Measurements from ENCODE around the gene MRNIP.

MRNIP gene

DNA sequence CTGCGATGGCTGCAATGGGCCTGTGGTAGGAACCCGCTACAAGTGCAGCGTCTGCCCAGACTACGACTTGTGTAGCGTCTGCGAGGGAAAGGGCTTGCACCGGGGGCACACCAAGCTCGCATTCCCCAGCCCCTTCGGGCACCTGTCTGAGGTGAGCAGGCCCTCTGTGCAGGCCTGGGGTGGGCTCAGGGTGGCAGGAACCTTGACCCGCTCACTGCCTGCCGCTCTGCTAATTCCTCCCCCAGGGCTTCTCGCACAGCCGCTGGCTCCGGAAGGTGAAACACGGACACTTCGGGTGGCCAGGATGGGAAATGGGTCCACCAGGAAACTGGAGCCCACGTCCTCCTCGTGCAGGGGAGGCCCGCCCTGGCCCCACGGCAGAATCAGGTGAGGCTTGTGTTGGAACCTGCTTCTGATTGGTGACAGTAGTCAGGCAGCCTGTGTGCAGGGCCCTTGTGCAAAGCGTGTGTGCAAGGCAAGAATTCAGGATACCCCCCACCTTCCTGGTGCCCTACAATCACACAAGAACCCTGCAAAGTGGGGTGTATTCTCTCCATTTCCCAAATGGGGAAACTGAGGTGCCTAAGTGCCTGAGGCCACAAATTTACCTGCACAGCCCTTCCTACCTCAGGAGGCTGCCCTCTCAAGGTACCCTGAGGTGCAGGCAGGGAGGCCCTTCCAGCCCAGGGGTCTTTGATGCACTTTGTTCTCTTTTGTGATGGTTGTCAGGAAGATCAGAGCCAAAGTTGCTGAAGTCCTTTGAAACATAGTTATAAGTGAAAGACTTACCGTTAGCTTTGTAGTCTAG is 34.5 kb downstream of the MRNIP start:
- H3K27me3 ChIP-seq (ENCODE audit: control insufficient read depth in 1 of 2, insufficient read depth in 2 of 2, low read length in 2 of 2), result no peaks in the 10 kb centered on the region
- peak overlapping the region in 1 of 2 donors; percentile 33 for H3K9ac ChIP-seq (ENCODE audit: low read depth in 1 of 2, low read length in 2 of 2)
- H3K4me1 ChIP-seq (ENCODE audit: control insufficient read depth in 1 of 2, insufficient read depth in 2 of 2, low read length in 2 of 2), result peaks cover 61 to 75% of the 10 kb centered on the region in 2 donors
- no peaks in the 10 kb centered on the region for H3K9me3 ChIP-seq (ENCODE audit: control insufficient read depth in 1 of 2, low read length in 2 of 2)
- H3K27ac ChIP-seq (ENCODE audit: low read depth, low read length), result no peak overlapping the region
- H3K4me3 ChIP-seq (ENCODE audit: low read depth in 1 of 2, low read length in 2 of 2), result no peak overlapping the region
- H3K36me3 ChIP-seq (ENCODE audit: control insufficient read depth in 1 of 2, insufficient read depth in 2 of 2, low read length in 2 of 2), result peaks cover 46 to 63% of the 10 kb centered on the region in 2 donors

- Histone ChIP-seq H3K4me3 (ENCODE audit: low read depth in 1 of 2, low read length in 2 of 2) (peak overlapping the region; percentile 88 to 93), H3K36me3 (ENCODE audit: control insufficient read depth in 1 of 2, insufficient read depth in 2 of 2, low read length in 2 of 2) (peaks cover 41 to 49% of the 10 kb centered on the region in 2 donors), H3K9me3 (ENCODE audit: control insufficient read depth in 1 of 2, low read length in 2 of 2) (no peaks in the 10 kb centered on the region), H3K27me3 (ENCODE audit: control insufficient read depth in 1 of 2, insufficient read depth in 2 of 2, low read length in 2 of 2) (no peaks in the 10 kb centered on the region), H3K9ac (ENCODE audit: low read depth in 1 of 2, low read length in 2 of 2) (peak overlapping the region; percentile 18 to 98), H3K4me1 (ENCODE audit: control insufficient read depth in 1 of 2, insufficient read depth in 2 of 2, low read length in 2 of 2) (peaks cover 64 to 83% of the 10 kb centered on the region in 2 donors), H3K27ac (ENCODE audit: low read depth, low read length) (no peak overlapping the region)
Observed at GRCh38 chr5:179822444-179822990, 36.1 kb downstream of the MRNIP start.

DNA sequence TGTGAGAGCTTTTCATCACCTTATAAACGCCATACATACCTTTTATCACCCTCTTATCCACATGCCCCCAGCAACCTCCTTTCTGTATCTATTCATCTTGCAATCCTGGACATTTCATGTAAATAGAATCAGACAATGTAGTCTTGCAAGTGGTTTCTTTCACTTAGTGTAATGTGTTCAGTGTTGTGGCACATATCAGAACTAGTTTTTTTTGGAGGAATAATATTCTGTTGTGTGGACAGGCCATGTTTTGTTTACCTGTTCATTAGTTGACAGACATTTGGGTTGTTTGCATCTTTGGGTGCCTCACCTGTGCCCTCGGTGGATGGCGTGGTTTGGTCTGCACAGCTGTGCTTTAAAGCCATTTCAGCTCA is 36.6 kb downstream of the MRNIP start:
- Histone ChIP-seq H3K4me1 (ENCODE audit: control insufficient read depth in 1 of 2, insufficient read depth in 2 of 2, low read length in 2 of 2) (peaks cover 60 to 82% of the 10 kb centered on the region in 2 donors), H3K27ac (ENCODE audit: low read depth, low read length) (no peak overlapping the region), H3K36me3 (ENCODE audit: control insufficient read depth in 1 of 2, insufficient read depth in 2 of 2, low read length in 2 of 2) (peaks cover 39 to 45% of the 10 kb centered on the region in 2 donors)

DNA sequence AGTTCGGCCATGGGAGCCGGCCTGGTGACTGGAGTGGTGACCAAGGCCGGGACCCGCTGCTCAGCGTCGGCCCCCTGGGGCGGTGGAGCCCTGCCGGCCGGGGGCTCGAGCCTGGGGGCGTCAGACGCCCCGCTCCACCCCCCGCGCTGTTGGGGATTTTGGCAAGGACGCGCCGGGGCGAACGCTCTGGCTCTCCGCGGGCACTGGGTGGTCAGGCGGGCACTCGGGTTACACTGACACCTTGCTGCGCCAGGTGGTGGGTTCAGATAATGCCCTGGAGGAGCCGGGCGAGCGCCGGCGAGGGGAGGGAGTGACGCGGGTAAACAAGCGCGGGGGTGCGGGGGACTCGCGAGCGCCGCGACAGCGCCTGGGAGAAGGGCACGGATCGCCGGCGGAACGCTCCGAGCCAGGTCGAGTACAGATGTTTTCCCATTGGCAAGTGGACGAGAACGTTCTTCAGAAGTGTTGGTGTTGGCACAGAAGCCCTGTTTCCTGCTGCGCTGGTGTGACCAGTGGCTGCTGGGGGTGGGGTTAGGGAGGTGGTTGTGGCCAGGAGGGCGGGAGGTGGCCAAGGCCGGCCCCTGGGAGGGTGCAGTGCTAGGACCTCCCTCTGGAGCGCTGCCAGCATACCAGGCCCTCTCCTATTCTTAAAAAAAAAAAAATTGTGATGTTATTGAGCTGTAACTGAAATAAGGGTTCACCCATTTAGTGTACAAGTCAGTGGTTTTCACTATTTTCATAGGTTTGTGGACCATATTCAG is 37.1 kb downstream of the MRNIP start:
- peaks cover 36 to 39% of the 10 kb centered on the region in 2 donors for H3K36me3 ChIP-seq (ENCODE audit: control insufficient read depth in 1 of 2, insufficient read depth in 2 of 2, low read length in 2 of 2)
- peaks cover 55 to 77% of the 10 kb centered on the region in 2 donors for H3K4me1 ChIP-seq (ENCODE audit: control insufficient read depth in 1 of 2, insufficient read depth in 2 of 2, low read length in 2 of 2)
- peak overlapping the region; percentile 88 to 93 for H3K4me3 ChIP-seq (ENCODE audit: low read depth in 1 of 2, low read length in 2 of 2)
- peak overlapping the region; percentile 93 to 98 for H3K9ac ChIP-seq (ENCODE audit: low read depth in 1 of 2, low read length in 2 of 2)
- no peaks in the 10 kb centered on the region for H3K27me3 ChIP-seq (ENCODE audit: control insufficient read depth in 1 of 2, insufficient read depth in 2 of 2, low read length in 2 of 2)
- no peaks in the 10 kb centered on the region for H3K9me3 ChIP-seq (ENCODE audit: control insufficient read depth in 1 of 2, low read length in 2 of 2)
- H3K27ac ChIP-seq (ENCODE audit: low read depth, low read length), result peak overlapping the region; percentile 99

More for the DNA sequence above, 36.6 kb downstream of the MRNIP start:
- Histone ChIP-seq H3K4me3 (ENCODE audit: low read depth in 1 of 2, low read length in 2 of 2) (peak overlapping the region; percentile 88 to 93), H3K9me3 (ENCODE audit: control insufficient read depth in 1 of 2, low read length in 2 of 2) (no peaks in the 10 kb centered on the region), H3K9ac (ENCODE audit: low read depth in 1 of 2, low read length in 2 of 2) (peak overlapping the region; percentile 18 to 98), H3K27me3 (ENCODE audit: control insufficient read depth in 1 of 2, insufficient read depth in 2 of 2, low read length in 2 of 2) (no peaks in the 10 kb centered on the region)

DNA sequence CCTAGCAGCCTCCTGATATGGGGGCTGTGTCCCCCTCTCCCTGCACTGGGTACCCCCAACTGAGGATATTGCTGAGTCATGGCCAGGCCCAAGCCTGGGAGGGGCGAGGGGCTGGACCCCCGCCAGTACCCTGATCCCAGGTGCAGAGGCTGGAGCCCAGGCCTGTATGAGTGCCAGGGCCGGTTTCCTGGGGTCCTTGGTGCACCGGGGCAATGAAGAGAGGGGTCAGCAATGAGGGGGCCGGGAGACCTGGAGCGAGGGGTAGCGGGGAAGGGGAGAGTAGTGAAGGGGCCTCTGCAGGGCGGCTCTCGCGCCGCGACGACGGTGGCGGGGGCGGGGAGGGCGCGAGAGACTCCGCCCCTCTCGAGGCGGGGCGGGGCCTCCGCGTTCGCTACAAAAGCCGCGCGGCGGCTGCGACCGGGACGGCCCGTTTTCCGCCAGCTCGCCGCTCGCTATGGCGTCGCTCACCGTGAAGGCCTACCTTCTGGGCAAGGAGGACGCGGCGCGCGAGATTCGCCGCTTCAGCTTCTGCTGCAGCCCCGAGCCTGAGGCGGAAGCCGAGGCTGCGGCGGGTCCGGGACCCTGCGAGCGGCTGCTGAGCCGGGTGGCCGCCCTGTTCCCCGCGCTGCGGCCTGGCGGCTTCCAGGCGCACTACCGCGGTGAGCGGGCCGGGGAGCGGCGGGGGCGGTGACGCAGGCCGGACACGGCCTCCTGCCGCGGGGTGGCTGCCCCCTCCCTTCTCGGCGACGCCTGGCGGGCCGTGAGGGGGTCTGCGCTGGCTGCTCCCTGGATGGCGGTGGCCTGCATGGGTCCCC is 37.9 kb downstream of the MRNIP start, which contains the start of gene SQSTM1:
Gene SQSTM1, plus strand, starts transcription at position 423 of the 815 bp plus-strand sequence. Its CDS starts 32 bp downstream, at position 455.
- H3K36me3 ChIP-seq (ENCODE audit: control insufficient read depth in 1 of 2, insufficient read depth in 2 of 2, low read length in 2 of 2), result peaks cover 33 to 34% of the 10 kb centered on the region in 2 donors
- peak within 1 kb of the TSS; percentile 88 to 93 for H3K4me3 ChIP-seq (ENCODE audit: low read depth in 1 of 2, low read length in 2 of 2)
- H3K4me1 ChIP-seq (ENCODE audit: control insufficient read depth in 1 of 2, insufficient read depth in 2 of 2, low read length in 2 of 2), result peaks cover 53 to 70% of the 10 kb centered on the region in 2 donors
- H3K9ac ChIP-seq (ENCODE audit: low read depth in 1 of 2, low read length in 2 of 2), result peak within 1 kb of the TSS; percentile 93 to 98
- H3K9me3 ChIP-seq (ENCODE audit: control insufficient read depth in 1 of 2, low read length in 2 of 2), result no peaks in the 10 kb centered on the region
- H3K27me3 ChIP-seq (ENCODE audit: control insufficient read depth in 1 of 2, insufficient read depth in 2 of 2, low read length in 2 of 2), result no peaks in the 10 kb centered on the region
- H3K27ac ChIP-seq (ENCODE audit: low read depth, low read length), result peak within 1 kb of the TSS; percentile 99

DNA sequence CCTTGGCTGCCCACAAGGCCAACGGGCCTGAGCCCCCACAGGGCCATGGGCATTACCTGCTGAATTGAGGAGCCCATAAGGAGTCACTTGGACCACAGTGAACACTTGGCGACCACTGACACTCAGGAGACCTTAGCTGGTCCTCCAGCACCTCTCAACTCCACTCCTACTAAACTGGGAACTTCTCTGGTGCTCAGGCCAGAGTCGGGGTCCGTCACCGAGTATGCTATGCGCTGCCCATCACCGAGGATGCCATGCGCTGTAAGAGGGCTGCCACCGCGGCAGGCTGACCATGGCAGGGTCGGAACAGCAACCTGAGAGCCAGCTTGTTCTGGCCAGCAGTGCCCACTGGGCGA is 38.5 kb downstream of the MRNIP start:
- H3K36me3 ChIP-seq (ENCODE audit: control insufficient read depth in 1 of 2, insufficient read depth in 2 of 2, low read length in 2 of 2), result peaks cover 27 to 28% of the 10 kb centered on the region in 2 donors
- H3K27me3 ChIP-seq (ENCODE audit: control insufficient read depth in 1 of 2, insufficient read depth in 2 of 2, low read length in 2 of 2), result no peaks in the 10 kb centered on the region
- peak overlapping the region; percentile 93 to 98 for H3K9ac ChIP-seq (ENCODE audit: low read depth in 1 of 2, low read length in 2 of 2)
- peak overlapping the region; percentile 99 for H3K27ac ChIP-seq (ENCODE audit: low read depth, low read length)
- peak overlapping the region; percentile 74 to 88 for H3K4me3 ChIP-seq (ENCODE audit: low read depth in 1 of 2, low read length in 2 of 2)
- H3K9me3 ChIP-seq (ENCODE audit: control insufficient read depth in 1 of 2, low read length in 2 of 2), result no peaks in the 10 kb centered on the region
- peaks cover 47 to 65% of the 10 kb centered on the region in 2 donors for H3K4me1 ChIP-seq (ENCODE audit: control insufficient read depth in 1 of 2, insufficient read depth in 2 of 2, low read length in 2 of 2)

DNA sequence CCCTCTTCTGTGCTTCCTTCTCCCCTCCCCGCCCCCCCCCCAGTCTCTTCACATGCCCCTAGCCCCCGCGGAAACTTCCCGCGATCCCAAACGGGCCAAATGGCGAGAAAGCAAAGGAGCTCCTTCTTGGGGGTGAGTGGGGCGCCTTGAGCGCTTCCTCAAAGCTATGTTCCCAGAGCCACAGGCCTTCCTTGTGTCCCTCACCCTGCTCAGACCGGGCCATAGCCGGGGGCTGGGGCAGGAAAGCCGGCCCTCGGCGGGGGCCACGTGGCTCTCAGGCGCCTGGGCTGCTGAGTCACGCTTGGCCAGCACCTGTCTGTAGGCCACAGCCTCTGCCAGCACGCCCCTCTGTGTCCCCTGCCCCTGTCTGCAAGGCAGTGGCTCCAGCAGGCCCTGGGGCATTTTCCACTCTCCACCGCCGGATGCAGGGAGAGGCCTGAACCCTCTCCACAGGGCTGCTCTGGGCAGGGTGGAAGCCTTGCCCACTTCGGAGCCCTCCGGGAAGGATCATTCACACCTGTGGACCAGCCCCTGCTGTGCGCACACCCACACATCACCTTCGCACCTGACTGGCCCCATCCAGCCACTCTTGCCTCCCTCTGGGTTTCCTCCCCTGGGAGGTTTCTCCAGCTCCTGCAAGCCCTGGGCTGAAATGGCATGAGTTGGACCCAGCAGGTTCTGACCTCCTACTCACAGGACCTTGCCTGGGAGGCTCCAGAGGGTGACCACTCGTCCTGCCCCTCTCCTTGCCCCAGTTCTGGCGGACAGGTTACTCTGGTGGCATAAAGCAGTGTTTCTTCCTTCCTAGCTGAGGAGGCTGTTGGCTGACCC is 39.1 kb downstream of the MRNIP start:
- peaks cover 21 to 22% of the 10 kb centered on the region in 2 donors for H3K36me3 ChIP-seq (ENCODE audit: control insufficient read depth in 1 of 2, insufficient read depth in 2 of 2, low read length in 2 of 2)
- peak overlapping the region; percentile 99 for H3K27ac ChIP-seq (ENCODE audit: low read depth, low read length)
- peaks cover 41 to 59% of the 10 kb centered on the region in 2 donors for H3K4me1 ChIP-seq (ENCODE audit: control insufficient read depth in 1 of 2, insufficient read depth in 2 of 2, low read length in 2 of 2)
- no peaks in the 10 kb centered on the region for H3K27me3 ChIP-seq (ENCODE audit: control insufficient read depth in 1 of 2, insufficient read depth in 2 of 2, low read length in 2 of 2)
- H3K4me3 ChIP-seq (ENCODE audit: low read depth in 1 of 2, low read length in 2 of 2), result peak overlapping the region; percentile 74 to 88
- no peaks in the 10 kb centered on the region for H3K9me3 ChIP-seq (ENCODE audit: control insufficient read depth in 1 of 2, low read length in 2 of 2)
- peak overlapping the region; percentile 93 to 98 for H3K9ac ChIP-seq (ENCODE audit: low read depth in 1 of 2, low read length in 2 of 2)

- no peaks in the 10 kb centered on the region for H3K27me3 ChIP-seq (ENCODE audit: control insufficient read depth in 1 of 2, insufficient read depth in 2 of 2, low read length in 2 of 2)
- H3K4me3 ChIP-seq (ENCODE audit: low read depth in 1 of 2, low read length in 2 of 2), result peak overlapping the region; percentile 63 to 71
- peak overlapping the region; percentile 99 for H3K27ac ChIP-seq (ENCODE audit: low read depth, low read length)
- H3K9me3 ChIP-seq (ENCODE audit: control insufficient read depth in 1 of 2, low read length in 2 of 2), result no peaks in the 10 kb centered on the region
- peaks cover 36 to 52% of the 10 kb centered on the region in 2 donors for H3K4me1 ChIP-seq (ENCODE audit: control insufficient read depth in 1 of 2, insufficient read depth in 2 of 2, low read length in 2 of 2)
- H3K36me3 ChIP-seq (ENCODE audit: control insufficient read depth in 1 of 2, insufficient read depth in 2 of 2, low read length in 2 of 2), result peaks cover 14 to 15% of the 10 kb centered on the region in 2 donors
- H3K9ac ChIP-seq (ENCODE audit: low read depth in 1 of 2, low read length in 2 of 2), result peak overlapping the region; percentile 70 to 79
Observed at GRCh38 chr5:179818746-179819295, 39.8 kb downstream of the MRNIP start.

Measured in duodenal mucosa (tissue), 2 donors.